GM21619 (cell line): ENCODE results near the gene COL2A1.

Source experiments
- ATAC-seq: cut with Tn5 transposase; IDR thresholded peaks from one replicate; pipeline ENCODE4 v1.9.1; 2021; ENCODE audit not compliant: unreplicated experiment

The COL2A1 gene

GRCh38 chr12:48015954-48016353 lies 11.7 kb upstream of the COL2A1 start:
- no peak for ATAC-seq

DNA sequence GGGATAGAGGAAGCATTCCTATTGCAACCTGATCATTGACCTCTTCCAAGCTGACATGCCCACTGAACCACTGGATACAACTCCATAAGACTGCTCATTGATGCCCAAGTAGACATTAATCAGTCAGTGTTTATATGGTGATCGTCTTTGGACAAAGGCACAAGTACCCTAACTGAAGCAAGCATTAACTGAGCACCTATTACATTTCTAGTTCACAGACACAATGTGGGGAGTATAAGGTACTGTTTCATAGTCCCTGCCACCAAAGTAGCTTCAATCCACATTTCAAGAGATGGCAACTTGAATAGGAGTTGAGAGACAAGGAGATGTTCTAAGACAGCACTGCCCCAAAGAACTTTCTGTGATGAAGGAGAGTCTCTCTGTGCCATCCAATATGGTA lies 10.9 kb upstream of the COL2A1 start:
- no peak for ATAC-seq

DNA sequence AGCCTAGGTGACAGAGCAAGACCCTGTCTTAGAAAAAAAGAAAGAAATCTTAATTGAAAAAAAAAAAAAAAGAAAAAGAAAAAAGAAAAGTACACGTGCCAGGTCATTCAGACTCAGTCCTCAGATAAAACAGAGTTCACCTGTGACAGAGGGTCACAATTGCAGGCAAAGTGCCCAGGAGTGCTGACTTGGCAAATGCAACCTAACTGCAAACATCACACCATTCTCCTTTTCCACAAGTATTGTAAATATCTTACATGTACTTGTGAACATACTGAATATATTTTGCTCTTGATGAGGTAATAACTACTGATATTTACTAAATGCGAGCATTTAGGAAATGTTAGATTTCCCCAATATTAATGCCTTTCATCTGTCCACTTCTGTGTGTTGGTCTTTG lies 9.0 kb upstream of the COL2A1 start:
- ATAC-seq: no peak

GRCh38 chr12:48012070-48012469 lies 7.8 kb upstream of the COL2A1 start:
- ATAC-seq: no peak

- no peak for ATAC-seq
These were observed 6.2 kb upstream of the COL2A1 start for GRCh38 chr12:48010366-48010970.

- no peak for ATAC-seq
These were observed 5.2 kb upstream of the COL2A1 start for GRCh38 chr12:48009471-48009870.

GRCh38 chr12:48008950-48009349 lies 4.7 kb upstream of the COL2A1 start:
- no peak for ATAC-seq

GRCh38 chr12:48008349-48008748 lies 4.1 kb upstream of the COL2A1 start:
- ATAC-seq: no peak

DNA sequence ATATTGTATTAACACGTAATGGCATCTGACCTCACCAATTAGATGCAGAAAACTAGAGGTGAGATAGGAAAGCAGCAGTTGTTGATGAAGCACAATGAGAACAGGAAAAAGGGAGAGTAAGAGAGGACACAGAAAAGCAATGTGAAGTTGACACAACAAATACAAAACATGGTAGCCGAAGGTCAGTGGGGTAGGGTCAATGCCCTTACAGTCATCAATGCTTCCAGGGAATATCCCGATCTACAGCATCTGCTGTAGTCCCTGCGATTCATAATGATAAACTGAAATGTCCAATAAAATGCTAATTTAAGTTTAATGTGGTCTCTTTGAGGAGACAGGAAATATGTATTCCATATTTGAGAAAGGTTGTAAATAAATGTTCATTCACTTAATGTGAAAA lies 2.9 kb upstream of the COL2A1 start:
- no peak for ATAC-seq

GRCh38 chr12:48005750-48006021 lies 1.4 kb upstream of the COL2A1 start:
- no peak for ATAC-seq

DNA sequence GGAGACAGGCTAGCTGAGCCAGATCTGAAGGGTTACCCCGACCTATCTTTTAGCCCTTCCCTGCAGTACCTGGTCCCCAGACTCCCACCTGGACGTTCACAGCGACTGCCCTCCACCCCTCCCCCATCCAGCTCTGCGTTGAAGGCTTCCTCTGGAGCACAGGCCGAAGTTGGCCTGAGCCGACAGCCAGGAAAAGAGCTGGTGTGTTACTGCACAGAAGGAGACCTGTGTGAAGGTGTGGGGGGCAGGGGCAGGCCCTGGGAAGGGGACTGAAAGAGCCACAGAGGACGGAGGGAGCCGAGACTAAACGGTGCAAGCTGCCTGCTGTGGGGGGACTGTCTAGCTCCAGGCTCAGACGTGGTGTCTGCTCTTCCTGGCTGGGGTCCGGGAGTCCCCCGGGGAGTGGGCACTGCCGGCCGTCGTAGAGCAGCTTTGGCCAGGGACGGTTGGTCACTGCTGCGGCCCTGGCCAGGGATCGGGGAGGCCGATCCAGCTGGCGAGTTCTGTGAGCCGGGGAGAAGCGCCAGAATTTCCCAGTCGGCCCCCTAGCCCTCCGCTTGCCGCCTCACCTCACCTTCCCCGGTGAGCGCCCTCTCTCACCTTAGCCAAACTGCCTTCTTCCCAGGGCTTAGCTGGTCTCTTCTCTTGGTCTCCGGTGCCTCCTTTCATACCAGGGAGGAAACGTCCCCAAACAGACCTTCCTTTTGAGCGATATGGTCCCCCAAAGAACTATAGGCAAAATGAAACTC lies 899 bp upstream of the COL2A1 start:
- ATAC-seq: no peak

- no peak for ATAC-seq
These were observed 837 bp downstream of the COL2A1 start for GRCh38 chr12:48003226-48004052.

DNA sequence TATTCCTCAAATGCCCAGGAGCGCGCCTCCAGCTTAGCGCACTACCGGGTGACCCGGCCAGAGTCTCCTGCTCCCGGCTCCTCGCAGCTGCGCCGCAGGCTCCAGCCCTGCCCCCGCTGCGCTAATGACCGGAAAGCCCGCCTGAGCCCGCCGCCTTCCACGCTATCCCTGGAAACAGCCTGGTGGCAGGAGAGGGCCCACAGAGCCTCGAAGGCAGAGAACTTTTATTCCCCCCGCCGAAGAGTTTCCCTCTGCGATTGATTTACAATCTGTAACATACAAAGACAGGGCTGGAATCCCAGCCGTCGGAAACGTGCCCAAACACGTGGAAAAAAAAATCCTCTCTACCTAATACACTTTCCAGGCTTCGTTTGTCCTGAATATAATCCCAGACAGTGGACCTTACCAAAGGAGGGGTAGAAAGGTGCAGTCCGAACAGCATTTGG lies 1.5 kb downstream of the COL2A1 start:
- no peak for ATAC-seq

- no peak for ATAC-seq
These were observed 1.9 kb downstream of the COL2A1 start for GRCh38 chr12:48002414-48002730.

- no peak for ATAC-seq
These were observed 2.5 kb downstream of the COL2A1 start for GRCh38 chr12:48001505-48002413.

- no peak for ATAC-seq
These were observed 3.3 kb downstream of the COL2A1 start for GRCh38 chr12:48000878-48001504.

DNA sequence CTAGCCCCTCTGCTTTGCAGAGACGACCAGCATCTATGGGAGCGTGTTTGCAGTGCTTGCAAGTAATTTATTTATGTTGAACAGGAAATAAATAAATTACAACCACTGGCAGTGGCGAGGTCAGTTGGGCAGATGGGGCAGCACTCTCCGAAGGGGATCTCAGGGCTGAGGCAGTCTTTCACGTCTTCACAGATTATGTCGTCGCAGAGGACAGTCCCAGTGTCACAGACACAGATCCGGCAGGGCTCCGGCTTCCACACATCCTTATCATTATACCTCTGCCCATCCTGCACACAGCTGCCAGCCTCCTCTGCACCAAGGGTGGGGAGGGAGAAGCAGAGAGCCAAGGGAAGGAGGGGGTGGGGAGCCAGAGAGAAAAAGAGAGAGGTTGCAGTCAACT lies 4.5 kb downstream of the COL2A1 start:
- no peak for ATAC-seq

DNA sequence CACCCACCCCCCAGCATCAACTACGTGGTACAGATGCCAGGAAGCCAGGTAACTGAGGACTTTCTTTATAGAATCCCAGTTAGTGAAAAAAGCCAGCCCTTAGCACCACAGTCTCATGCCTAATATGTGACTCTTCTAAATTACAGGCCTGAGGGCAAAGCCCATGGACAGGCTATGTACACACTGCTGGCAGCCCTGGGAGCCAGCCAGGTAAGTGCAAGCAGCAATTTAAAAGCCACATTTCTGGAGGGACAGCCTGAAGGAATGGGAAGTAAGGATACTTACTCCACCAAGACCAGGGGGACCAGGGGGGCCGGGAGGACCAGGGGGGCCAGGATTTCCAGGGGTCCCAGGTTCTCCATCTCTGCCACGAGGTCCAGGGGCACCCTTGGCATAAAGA lies 7.0 kb downstream of the COL2A1 start:
- no peak for ATAC-seq

GRCh38 chr12:47995981-47996401 lies 8.3 kb downstream of the COL2A1 start:
- no peak for ATAC-seq

GRCh38 chr12:47993491-47993890 lies 10.8 kb downstream of the COL2A1 start:
- ATAC-seq: no peak

GRCh38 chr12:47992776-47993175 lies 11.5 kb downstream of the COL2A1 start:
- no peak for ATAC-seq
